MM.1S (cell line): Measurements from ENCODE around the gene GPR143.

Experiments
- CTCF ChIP-seq: fragments of 300-600 bp; sonication (generic); IDR thresholded peaks from 2 replicates; pipeline ENCODE4 v1.5.1; 2016; ENCODE audit warnings: antibody characterized with exemption, low read length, mixed read lengths
- EZH2 ChIP-seq: fragments of 300-600 bp; sonication (generic); optimal IDR thresholded peaks from 2 replicates; pipeline ENCODE3; 2017; ENCODE audit warnings: low read depth, mild to moderate bottlenecking, antibody characterized with exemption, low read length, mixed read lengths
- EZH2phosphoT487 ChIP-seq: fragments of 300-600 bp; sonication (generic); IDR thresholded peaks from 2 replicates; pipeline ENCODE4 v1.6.1; 2018; ENCODE audit warnings: antibody characterized with exemption, low read length

GRCh38 chrX:9700555-9700954 lies 65.1 kb downstream of the GPR143 start:
- TF ChIP-seq CTCF (no peak), EZH2phosphoT487 (no peak), EZH2 (no peak)
